Femur (tissue), 1 donor: ENCODE measurements around the gene DNAH8.

Source experiments
- DNase-seq: peaks from one replicate; pipeline ENCODE4 v3.0.0-alpha.2; 2017

The DNAH8 gene

DNA sequence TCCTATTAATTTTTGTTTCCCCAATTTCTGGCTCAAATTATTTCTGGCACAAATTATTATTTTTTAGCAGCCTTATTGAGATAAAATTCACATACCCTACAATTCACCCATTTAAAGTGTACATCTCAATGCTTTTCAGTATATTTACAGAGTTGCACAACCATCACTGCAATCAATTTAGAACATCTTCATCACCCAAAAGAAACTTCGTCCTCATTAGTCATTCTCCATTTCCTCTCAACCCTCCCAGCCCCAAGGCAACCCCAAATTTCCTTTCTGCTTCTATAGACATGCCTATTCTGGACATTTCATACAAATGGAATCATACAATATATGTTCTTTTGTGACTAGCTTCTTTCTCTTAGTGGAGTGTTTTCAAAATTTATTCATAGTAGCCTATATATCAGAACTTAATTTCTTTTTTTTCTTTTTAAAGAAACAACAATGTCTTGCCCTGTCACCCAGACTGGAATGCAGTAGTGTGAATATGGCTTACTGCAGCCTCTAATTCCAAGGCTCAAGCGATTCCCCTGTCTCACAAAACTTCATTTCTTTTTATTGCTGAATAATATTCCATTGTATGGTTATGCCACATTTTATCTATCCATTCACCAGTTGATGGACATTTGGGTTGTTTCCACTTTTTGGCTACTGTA, 84.5 kb downstream of the DNAH8 start:
- DNase-seq = no peak

DNA sequence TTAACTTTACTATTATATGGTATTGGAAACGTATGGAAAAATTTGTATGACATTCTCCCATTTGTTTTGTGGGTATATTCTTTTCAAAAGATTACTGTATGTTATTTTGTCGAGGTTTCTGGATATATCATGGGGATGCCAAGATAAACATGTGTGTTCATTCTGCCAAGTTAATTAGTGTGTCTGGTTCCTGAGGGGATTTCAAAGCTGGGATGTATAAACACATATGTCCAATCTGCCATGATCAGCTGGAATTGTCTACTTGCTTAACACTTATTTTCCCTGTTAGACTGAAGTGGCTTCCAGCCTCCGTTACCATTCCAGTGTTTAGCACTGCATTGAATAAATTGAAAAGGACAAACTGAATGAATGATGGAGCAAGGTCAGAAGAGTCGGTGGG, 86.2 kb downstream of the DNAH8 start:
- no peak for DNase-seq

DNA sequence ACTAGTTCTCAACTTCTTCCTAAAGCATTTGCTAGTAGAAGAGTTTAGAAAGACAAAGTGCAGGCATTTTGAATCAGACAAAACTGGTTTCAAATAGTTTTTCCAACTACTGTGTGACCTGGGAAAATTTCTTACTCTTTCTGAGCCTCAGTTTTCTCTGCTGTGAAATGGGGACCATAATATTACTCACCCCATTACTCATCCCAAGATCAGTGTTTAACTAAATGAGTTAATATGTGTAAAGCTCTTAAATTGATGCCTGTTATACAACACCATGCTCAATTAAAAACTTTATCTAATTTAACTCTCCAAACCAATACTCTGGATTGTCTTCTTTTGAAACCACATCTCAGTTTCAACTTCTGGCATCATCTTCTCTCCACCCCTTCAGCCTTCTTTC, 87.4 kb downstream of the DNAH8 start:
- DNase-seq = no peak

DNA sequence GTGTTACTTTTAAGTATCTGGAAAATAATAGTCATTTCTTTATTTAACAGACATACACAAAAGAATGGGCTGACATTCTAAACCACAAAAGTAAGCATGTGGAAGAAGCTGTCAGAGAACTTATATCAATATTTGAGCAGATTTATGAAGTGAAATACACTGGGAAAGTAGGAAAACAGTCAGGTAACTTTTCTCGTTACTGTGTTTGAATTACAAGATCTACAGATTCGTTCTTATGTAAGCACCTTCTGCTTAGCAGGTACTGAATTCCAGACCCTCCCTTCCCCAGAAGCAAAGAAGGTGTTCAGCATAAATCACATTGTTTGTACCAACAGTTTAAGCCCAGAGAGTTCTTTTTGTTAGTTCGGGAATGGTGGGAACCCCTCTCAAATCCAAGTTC, 88.0 kb downstream of the DNAH8 start:
- DNase-seq = no peak

DNA sequence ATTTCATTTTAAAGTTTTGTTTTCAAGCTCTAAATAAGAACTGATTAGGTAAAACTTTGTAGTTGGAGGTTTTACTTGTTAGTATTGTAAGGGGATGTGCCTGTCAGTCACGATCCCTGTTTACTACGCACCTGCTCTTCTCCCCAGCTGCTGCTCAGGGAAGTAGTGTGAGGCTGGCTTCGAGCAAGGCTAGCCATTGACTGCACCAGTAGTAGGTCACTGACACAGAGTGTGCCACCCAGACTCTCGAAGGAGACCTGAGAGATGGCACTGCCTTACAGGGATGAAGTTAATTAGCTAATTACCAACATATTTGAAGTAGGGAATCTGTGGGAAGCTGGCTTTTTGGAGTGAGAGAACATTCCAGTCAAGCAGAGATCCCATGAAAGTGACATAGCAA, 89.2 kb downstream of the DNAH8 start:
- DNase-seq = no peak

DNA sequence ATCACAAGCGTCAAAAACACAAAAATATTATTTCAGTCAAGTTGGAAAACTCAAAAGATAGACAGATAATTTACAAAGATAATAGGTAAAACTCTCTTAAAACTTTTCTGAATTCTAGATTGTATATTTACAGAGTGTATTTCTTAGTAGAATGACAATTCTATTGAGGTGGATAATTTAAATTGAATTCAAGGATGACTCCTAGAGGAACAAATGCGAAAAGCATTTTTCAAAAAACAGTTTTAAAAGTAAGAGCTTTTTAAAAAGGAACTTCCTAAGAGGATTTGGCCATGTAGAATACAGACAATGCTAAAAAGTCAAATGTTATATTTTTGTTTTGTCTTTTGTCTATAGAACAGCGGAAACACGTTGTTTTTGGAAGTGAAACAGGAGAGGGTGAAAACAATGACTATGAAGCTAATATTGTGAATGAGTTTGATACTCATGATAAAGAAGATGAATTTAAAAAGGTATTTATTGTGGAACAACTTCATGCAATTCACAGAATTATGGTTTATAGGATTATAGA, 90.1 kb downstream of the DNAH8 start:
- no peak for DNase-seq

DNA sequence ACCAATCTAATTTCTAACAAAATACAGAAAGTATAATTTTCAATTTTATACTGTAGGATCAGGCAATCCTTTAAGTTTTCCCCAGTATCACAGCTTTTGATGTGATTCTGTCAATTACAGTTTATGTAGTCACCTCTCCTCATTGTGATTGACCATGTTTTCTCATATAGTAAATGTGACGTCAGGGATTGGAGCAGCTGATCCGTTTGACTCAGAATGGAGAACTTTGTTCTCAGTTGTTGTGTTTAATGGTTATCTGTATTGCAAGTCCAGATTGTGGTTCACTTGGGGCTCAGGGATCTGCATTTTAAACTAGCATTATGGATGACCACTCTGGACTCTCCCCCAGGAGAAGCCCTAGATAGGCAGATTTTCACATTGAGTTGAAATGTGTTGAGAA, 90.6 kb downstream of the DNAH8 start:
- no peak for DNase-seq

DNA sequence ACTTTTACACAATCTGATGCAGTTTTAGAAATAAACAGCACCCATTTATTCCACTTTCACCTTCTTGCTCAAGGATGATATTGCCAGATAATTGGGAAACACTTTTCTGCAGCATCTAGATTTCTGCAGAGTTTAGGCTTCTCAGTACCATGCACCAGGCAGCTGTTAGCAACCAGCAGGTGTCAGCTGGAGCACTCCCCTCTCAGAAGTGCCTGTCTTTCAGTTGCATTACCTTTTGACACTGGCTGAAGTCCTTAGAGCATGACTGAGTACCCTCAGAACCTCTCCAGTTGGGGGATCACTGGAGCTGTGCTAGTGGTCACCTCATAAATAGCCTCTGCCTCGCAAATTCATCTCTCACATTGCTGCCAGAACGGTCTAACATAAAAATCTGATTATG, 91.2 kb downstream of the DNAH8 start:
- no peak for DNase-seq

DNA sequence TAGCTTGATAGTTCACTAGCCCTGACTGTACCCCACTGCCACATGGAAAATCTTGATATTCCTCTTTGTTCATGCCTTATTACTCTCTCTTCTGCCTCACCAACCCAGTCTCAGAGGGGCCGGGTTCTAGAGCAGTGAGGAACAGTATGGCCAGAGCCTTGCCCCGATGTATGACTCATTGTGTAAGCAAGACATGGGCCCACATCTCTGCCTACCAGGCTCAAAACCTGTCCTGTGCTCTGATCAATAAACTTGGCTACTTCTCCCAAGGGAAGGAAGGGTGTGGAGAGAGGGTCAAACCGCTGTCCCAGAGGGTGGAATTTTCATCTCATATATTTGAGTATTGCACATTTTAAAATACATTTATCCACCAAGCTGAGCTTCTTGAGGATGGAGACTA, 91.7 kb downstream of the DNAH8 start:
- DNase-seq = no peak

DNA sequence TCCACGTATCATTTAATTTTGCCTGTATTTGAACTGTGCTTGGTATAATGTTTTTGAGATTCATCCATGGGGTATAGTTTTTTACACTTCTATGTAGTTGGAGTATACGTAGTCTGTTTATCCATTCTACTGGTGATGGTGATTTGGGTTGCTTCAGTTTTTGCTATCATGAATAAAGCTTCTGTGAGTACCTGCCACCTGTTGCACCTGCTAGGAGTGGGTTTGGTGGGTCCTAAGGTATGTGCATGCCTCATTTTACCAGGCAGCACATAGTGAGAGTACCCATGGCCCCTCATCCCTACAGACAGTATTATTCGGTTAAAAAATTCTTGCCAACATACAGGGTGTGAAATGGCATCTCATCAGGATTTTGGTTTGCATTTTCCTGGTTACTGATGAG, 92.9 kb downstream of the DNAH8 start:
- DNase-seq = no peak

DNA sequence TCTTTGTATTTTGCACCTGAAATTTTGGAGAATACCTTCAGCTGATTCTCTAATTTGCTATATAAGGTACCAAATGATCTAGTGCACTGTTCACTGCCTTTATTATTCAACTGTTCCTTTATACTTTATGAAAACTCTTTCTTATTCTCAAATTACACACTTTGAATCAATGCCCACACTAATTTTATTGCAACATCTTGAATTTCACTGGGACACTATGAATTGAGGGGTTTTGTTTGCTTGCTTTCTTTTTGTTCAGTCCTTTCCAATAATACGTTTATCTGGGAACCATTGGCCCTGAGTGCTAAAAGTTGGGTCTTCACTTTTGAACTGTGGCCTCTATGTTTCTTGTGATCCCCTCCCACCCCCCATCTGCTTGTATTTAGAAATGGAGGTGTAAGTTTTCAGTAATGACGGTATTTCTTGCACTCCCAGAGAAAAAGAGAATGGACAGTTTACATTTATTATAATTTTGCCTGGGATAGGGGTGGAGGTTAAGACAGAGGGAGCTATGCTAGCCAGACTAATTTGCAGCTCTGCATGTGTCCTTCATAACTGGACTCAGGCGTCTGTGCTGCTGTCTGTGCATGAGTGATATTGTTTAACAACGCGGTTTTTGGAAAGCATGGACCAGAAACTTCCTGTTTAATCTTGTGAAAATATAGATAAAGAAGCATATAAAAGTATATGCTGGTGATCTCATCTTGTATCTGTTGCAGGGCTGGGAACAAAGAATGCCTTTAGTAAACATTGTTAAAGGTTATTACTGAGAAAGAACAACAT, 98.1 kb downstream of the DNAH8 start:
- no peak for DNase-seq

DNA sequence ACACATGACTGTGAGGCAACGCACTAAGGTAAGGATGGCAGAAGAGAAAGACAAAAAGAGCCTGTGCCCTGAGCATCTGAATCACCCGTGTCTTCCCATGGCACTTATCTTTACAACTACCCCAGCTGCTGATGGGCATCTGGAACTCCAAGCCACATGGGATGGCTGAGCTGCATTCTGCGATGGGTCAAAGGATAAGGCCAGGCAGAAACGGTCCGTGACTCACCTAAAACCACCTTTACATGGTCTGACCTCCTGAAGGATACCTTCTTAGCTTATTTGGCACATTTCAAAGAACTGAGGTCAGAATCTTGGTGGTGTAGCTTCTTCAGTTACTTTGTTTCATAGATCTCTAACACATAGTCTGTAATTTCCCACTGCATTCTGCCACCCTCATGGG, 99.7 kb downstream of the DNAH8 start:
- DNase-seq = no peak

DNA sequence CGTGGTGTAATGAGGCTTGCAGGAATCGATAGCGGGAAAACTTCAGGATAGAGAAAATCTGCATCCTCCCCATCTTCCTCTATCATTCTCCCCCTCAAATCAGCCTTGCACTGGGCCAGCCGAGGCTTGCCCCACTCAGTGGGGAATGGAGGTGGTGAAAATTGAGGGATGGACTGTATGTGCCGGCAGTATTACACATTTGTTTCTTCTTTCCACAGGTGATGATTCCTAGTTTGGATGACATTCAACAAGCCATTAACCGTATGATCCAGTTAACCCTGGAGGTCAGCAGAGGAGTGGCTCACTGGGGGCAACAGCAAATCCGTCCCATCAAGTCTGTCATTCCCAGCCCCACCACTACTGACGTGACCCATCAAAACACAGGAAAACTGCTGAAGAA, 100.1 kb downstream of the DNAH8 start:
- DNase-seq = no peak

DNA sequence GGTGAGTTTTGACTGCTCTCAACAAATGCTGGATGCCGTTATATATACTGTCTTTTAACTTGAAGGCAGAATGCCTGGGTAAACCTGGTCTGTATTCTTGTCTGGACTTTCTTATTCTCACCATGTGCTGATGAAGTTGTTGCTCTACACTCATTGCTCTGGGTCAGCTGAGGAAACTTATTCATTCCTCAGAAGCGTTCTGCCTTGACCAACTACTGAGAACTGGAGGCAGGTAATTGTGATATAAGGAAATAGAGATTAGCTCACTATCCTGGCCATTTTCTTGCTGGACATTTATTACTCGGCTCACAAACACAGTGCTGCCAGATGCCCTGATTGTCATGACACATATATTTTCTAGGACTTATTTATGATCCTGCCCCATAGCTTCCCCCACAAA, 103.6 kb downstream of the DNAH8 start:
- no peak for DNase-seq

DNA sequence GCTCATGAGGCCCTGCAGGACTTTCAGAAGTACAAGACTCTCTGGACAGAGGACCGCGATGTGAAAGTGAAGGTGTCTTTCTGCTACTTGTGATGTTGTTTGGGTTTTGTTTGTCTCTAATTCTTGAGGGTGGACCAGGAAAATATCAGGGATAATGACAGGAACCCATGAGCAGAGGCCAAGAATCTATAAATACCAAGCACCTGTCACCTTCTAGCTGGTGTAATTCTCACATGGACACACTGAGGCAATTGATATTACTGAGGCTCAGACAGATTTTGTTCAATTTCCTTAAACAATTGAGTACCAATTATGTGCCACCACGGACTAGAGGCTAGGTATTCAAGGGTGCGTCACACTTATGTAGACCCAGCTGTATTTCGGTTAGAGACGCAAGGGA, 107.9 kb downstream of the DNAH8 start:
- no peak for DNase-seq

DNA sequence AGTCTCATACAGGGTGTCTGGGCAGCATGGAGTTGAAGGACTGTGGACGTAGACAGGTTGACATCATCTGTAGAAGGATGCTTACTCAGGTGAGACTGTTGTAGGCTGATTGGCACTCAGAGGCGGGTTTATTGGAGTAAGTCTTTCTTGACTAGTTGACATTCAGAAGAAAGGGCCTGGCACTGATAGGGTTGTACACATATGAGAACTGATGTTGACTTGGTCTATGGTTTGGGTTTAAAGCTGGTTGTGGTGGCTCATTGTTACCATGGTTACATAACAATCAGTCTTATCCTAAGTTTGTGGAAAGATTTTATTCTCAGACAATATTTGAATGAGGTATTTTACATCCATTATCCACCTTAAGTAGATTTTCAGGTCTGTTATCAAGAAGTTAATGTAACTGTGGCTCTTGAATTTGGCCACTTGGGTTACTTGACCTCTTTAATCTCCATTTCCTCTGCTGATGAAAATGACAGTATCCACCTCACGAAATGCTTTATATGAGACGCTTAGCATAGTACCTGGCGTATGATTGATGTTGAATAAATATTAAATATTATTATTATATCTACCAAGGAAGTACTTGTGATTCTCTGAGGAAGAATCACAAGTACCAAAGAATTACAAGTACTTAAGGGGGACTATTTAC, 109.3 kb downstream of the DNAH8 start:
- DNase-seq = no peak

DNA sequence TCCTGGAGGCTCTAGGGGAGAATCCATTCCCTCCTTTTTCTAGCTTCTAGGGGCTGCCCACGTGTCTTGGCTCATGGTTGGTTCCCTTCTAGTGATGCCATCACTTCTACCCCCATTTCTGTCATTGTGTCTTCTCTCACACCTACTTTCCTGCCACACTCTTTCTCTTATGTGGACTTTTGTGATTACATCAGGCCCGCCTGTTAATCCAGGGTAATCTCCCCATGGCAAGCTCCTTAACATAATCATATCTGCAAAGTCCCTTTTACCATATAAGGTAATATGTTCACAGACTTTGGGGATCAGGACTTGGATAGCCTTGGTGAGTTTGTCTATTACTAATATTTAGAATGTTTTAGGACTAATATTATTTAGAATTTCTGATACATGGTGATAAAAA, 111.9 kb downstream of the DNAH8 start:
- DNase-seq = no peak

DNA sequence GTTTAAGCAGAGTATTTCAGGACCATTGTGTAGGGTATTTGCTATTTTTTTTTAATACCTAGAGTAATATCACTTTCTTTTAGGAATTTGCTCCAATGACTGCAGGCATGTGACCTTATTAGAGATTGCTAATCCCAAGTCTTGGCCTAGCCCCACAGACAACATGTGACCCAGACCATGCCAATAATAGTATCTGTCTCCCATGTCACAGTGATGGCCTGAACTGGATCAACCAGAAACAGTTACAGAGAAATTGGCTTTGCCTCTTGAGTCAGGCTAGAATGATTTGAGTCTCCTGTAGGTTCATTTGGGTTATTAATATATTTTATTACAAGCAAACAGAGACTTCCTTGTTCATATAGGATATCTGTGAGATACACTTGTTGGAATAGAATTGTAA, 116.8 kb downstream of the DNAH8 start:
- DNase-seq = no peak

DNA sequence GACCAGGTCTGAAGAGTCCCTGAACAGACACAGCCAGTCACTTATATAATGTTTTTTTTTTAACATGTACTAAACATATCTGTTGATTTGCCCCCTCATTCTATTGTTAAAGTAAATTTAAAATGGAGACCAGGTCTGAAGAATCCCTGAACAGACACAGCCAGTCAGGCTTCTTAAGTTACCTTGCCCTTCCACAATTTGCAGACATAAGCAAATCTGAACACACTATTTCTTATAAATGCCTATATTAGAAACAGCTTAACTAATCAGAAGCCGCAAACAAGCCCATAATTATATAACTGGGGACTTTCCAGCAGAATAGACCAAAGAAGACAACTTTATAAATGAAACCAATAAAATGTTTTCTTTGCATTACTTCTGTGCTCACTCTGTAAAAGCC, 118.2 kb downstream of the DNAH8 start:
- DNase-seq = no peak

DNA sequence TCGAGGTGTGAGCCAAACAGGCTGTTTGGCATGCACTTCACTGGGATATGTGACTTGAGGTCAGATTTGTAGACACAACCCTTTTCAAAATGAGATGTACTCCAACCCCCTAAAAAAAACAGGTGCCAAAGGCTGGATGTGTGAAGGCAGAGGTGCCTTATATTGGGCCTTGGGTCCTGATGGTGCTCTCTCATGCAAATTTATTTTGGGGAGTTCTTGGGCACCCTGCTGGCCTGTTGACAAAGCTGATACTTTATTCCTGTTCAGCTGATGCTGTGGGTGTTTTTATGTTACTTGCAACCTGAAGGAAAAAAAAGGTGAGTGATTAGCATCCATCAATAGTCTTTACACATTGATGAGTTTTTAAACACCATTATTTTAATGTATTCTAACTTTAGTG, 121.5 kb downstream of the DNAH8 start:
- DNase-seq = no peak

DNA sequence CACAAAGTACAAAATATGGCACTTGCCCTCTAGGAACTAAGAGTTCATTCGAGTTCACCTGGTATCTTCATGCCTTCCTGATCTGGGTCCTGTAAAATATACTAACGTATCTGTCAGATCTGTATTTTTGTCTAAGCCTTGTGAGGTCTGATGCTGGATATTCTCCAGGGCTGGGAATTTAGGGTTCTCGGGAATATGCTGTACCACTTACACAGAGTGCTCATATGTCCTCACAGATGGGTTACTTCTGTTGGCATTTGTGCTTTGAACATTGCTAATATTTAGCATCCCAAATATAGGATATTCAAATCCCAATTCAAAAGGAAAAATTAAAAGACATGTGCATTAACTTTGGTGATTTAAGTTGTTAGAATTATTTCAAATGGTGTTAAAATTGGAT, 122.0 kb downstream of the DNAH8 start:
- no peak for DNase-seq

DNA sequence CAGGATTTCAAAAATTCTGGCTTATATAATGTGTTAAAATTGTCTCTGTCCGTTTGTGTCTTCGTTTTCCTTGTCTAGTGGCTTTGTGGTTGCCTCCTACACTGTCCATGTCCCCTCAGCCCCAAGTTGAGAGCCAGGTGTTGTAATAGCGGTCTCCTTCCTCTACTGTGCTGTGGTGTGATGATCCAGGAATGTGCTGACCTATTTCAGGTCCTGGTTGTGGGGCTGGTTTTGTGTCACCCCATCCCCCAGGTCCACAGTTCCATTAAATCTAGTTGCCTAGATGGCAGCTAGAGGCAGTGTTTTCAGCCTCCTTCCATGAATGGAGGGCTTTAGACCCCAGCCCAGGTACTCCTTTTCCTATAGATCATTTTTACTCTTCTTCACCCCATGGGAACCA, 128.7 kb downstream of the DNAH8 start:
- no peak for DNase-seq

DNA sequence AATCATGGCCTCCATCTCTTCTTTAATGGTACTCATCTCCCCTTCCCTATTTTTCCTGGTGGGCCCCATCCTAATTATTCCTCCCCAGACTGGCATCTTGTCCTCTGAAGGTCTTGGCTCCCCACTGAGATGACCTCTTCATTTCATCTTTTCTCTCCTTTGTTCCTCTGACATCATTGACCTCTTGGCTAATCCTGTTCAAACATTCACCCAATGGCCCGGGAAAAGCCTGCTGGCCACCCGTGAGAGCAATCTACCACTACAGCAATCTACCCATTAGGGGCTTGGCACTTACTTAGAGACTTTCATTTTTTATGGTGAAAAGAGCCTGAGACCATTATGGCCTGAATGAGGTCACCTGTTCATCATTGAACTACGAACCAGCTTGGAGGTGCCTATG, 130.8 kb downstream of the DNAH8 start:
- DNase-seq = no peak

DNA sequence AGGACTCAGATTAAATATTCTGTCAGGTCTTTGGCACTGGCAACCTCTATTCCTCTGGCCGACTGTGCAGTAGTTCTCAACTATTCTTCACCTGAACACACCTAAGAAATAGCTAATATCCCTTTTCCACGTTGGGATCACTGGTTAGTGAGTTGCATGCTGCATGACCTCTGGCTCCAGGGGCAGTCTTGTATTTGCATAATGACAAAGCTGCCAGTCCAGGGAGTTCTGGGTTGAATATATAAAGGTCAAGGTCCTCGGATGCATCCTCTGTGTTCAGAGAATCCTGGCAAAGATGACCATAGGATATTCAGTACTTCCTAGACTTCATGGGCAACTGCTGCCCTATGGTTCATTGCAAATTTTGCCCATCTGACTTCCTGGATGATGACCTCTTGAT, 131.2 kb downstream of the DNAH8 start:
- DNase-seq = no peak
